HG03139 (cell line): Measurements from ENCODE around the gene ZNF12.
"Not testable (repeated sequence)": the region's sequence is repeated elsewhere in the genome, so short reads cannot be mapped to it uniquely, and the experiment has no call there.

Experiments
- ATAC-seq: cut with Tn5 transposase; IDR thresholded peaks from one replicate; pipeline ENCODE4 v1.9.1; 2021; ENCODE audit not compliant: unreplicated experiment

The ZNF12 gene

GRCh38 chr7:6691609-6692106, 15.1 kb downstream of the ZNF12 start:
- no peak for ATAC-seq

- ATAC-seq = no peak
Observed at GRCh38 chr7:6691103-6691502, 15.6 kb downstream of the ZNF12 start.

GRCh38 chr7:6680146-6680545, 26.6 kb downstream of the ZNF12 start:
- ATAC-seq = no peak

GRCh38 chr7:6675807-6676405, 30.8 kb downstream of the ZNF12 start:
- ATAC-seq = no peak

GRCh38 chr7:6670851-6671250, 35.9 kb downstream of the ZNF12 start:
- not testable (repeated sequence) for ATAC-seq

- no peak for ATAC-seq
Observed at GRCh38 chr7:6658618-6659345, 48.0 kb downstream of the ZNF12 start.

- no peak for ATAC-seq
Observed at GRCh38 chr7:6656413-6656812, 50.3 kb downstream of the ZNF12 start.

- no peak for ATAC-seq
Observed at GRCh38 chr7:6655636-6656385, 50.9 kb downstream of the ZNF12 start.

GRCh38 chr7:6654842-6655610, 51.7 kb downstream of the ZNF12 start:
- ATAC-seq = no peak

- no peak for ATAC-seq
Observed at GRCh38 chr7:6654113-6654841, 52.5 kb downstream of the ZNF12 start.

GRCh38 chr7:6653071-6654003, 53.4 kb downstream of the ZNF12 start:
- no peak for ATAC-seq

GRCh38 chr7:6652446-6653011, 54.2 kb downstream of the ZNF12 start:
- ATAC-seq = no peak

- no peak for ATAC-seq
Observed at GRCh38 chr7:6651851-6652445, 54.8 kb downstream of the ZNF12 start.

GRCh38 chr7:6650521-6651011, 56.2 kb downstream of the ZNF12 start:
- no peak for ATAC-seq

GRCh38 chr7:6650086-6650485, 56.7 kb downstream of the ZNF12 start:
- no peak for ATAC-seq

GRCh38 chr7:6649241-6649961, 57.3 kb downstream of the ZNF12 start:
- no peak for ATAC-seq

GRCh38 chr7:6648815-6649104, 58.0 kb downstream of the ZNF12 start:
- no peak for ATAC-seq
